GM12878 (cell line): Measurements from ENCODE around the gene CDKL4. TPM values are rescaled to one million over a fixed set of nuclear protein-coding genes. Genes with fewer than 3 reads are reported as not detected.

Source experiments
- ATAC-seq: fragments of 200-7000 bp; cut with Tn5 transposase; 3 replicates; pipeline ENCODE4 v1.9.1; 2020; ENCODE audit warnings: mild to moderate bottlenecking, moderate library complexity
- BruUV-seq: library from RNA; stranded (reverse); fragments of 400-500 nt; replicated peaks from 2 replicates; lab custom pipeline; 2021; lab: Mats Ljungman, UMichigan
- CTCF ChIA-PET: fragments of 300-600 bp; sonication (Branson Sonifier 250); formaldehyde crosslinking; extraction: SDS; loops from one replicate; lab custom pipeline; 2021; ENCODE audit warnings: inconsistent platforms; lab: Yijun Ruan, JAX
- POLR2A ChIA-PET: fragments of 350-600 bp; formaldehyde crosslinking; extraction: SDS; loops from one replicate; lab custom pipeline; 2021; ENCODE audit warnings: inconsistent platforms; lab: Charles Lee
- RAD21 ChIA-PET: fragments of 300-600 bp; sonication (Branson Sonifier 250); formaldehyde crosslinking; loops from one replicate; lab custom pipeline; 2023; ENCODE audit warnings: antibody characterized with exemption; ENCODE audit not compliant: unreplicated experiment; lab: Charles Lee
- SMC1A ChIA-PET: fragments of 300-600 bp; sonication (Branson Sonifier 250); formaldehyde crosslinking; loops from one replicate; lab custom pipeline; 2023; ENCODE audit not compliant: unreplicated experiment, uncharacterized antibody; lab: Charles Lee
- DNase-seq: peaks from one replicate; pipeline ENCODE4 v3.0.0-alpha.2; 2011; ENCODE audit warnings: low read depth, low spot score
- FAIRE-seq: peaks from 3 replicates; lab custom pipeline; 2011; peaks lifted over from hg19 to GRCh38; lab: Jason Lieb, UNC
- H2AFZ ChIP-seq: 2 replicates; pipeline ENCODE4 v1.6.0; 2011; ENCODE audit warnings: low read depth, low read length, control low read depth; ENCODE audit not compliant: control insufficient read depth
- H3K27ac ChIP-seq: 2 replicates; pipeline ENCODE4 v1.5.1; 2011; ENCODE audit warnings: control low read depth; ENCODE audit not compliant: control insufficient read depth, insufficient read depth
- H3K27me3 ChIP-seq, 2 experiments: replicated peaks in 1 of 2; 2 replicates each; pipeline versions ENCODE4 v1.6.0 to v1.6.1; 2011; ENCODE audit warnings: low read length in 1 of 2; ENCODE audit not compliant: control insufficient read depth in 2 of 2, insufficient read depth in 2 of 2
- H3K36me3 ChIP-seq, 2 experiments: 2 replicates each; pipeline ENCODE4 v1.5.1; 2011; ENCODE audit warnings: low read length in 1 of 2; ENCODE audit not compliant: control insufficient read depth in 2 of 2, insufficient read depth in 2 of 2
- H3K4me1 ChIP-seq: 2 replicates; pipeline ENCODE4 v1.6.1; 2011; ENCODE audit warnings: mild to moderate bottlenecking, low read length, moderate library complexity, mixed read lengths; ENCODE audit not compliant: control insufficient read depth, insufficient read depth
- H3K4me2 ChIP-seq: 2 replicates; pipeline ENCODE4 v1.6.0; 2011; ENCODE audit warnings: control low read depth; ENCODE audit not compliant: control insufficient read depth, insufficient read depth
- H3K4me3 ChIP-seq: fragments of 200-600 bp; sonication (generic); 2 replicates; pipeline ENCODE4 v1.5.1; 2016
- H3K79me2 ChIP-seq: 2 replicates; pipeline ENCODE4 v1.6.0; 2011; ENCODE audit warnings: low read length; ENCODE audit not compliant: control insufficient read depth, insufficient read depth
- H3K9ac ChIP-seq: 2 replicates; pipeline ENCODE4 v1.8.0; 2011; ENCODE audit warnings: low read length, control low read depth, mixed read lengths; ENCODE audit not compliant: control insufficient read depth, insufficient read depth
- H3K9me3 ChIP-seq: replicated peaks from 3 replicates; pipeline ENCODE4 v1.5.1; 2011; ENCODE audit warnings: mild to moderate bottlenecking, low read length; ENCODE audit not compliant: control insufficient read depth, insufficient read depth
- H4K20me1 ChIP-seq: 2 replicates; pipeline ENCODE4 v1.6.0; 2011; ENCODE audit not compliant: control insufficient read depth, insufficient read depth
- BHLHE40 ChIP-seq, 2 experiments: fragments of 450-650 bp in 1 of 2; IDR thresholded peaks; 2 replicates each; pipeline ENCODE4 v1.6.1; 2011 to 2017; ENCODE audit warnings: low read depth in 2 of 2, borderline replicate concordance in 1 of 2, improper control_type of control experiment in 1 of 2, low read length in 1 of 2, mild to moderate bottlenecking in 1 of 2
- CBX3 ChIP-seq: fragments of 200-600 bp; sonication (generic); IDR thresholded peaks from 2 replicates; pipeline ENCODE4 v1.6.1; 2016; ENCODE audit warnings: low read depth, borderline replicate concordance
- CHD2 ChIP-seq: IDR thresholded peaks from 2 replicates; pipeline ENCODE4 v1.6.1; 2011; ENCODE audit warnings: low read depth, low read length, improper control_type of control experiment, borderline replicate concordance
- CREB1 ChIP-seq: IDR thresholded peaks from 2 replicates; pipeline ENCODE4 v1.6.1; 2012; ENCODE audit warnings: low read depth, mild to moderate bottlenecking, inconsistent platforms
- CTCF ChIP-seq, 3 experiments: IDR thresholded peaks in 2 of 3; conservative IDR thresholded peaks in 1 of 3; 2 replicates each; pipeline ENCODE4 v1.5.1; 2011; ENCODE audit warnings: low read depth in 3 of 3, low read length in 3 of 3, mild to moderate bottlenecking in 3 of 3, control low read depth in 2 of 3, moderate library complexity in 2 of 3, inconsistent platforms in 1 of 3, mixed read lengths in 1 of 3; ENCODE audit not compliant: control insufficient read depth in 2 of 3, insufficient read depth in 1 of 3; ENCODE audit errors: extremely low read depth in 1 of 3
- FOS ChIP-seq: IDR thresholded peaks from 3 replicates; pipeline ENCODE4 v1.6.1; 2011; ENCODE audit warnings: borderline replicate concordance; ENCODE audit not compliant: insufficient read length; ENCODE audit errors: extremely low read depth
- FOXM1 ChIP-seq: IDR thresholded peaks from 2 replicates; pipeline ENCODE4 v1.6.1; 2012; ENCODE audit warnings: low read depth, mild to moderate bottlenecking, inconsistent platforms, low read length, moderate library complexity
- HCFC1 ChIP-seq: fragments of 150-350 bp; IDR thresholded peaks from 2 replicates; pipeline ENCODE4 v1.6.1; 2014; ENCODE audit warnings: low read length
- IRF4 ChIP-seq: IDR thresholded peaks from 2 replicates; pipeline ENCODE4 v1.6.1; 2011; ENCODE audit warnings: low read depth, low read length
- POU2F2 ChIP-seq: IDR thresholded peaks from 3 replicates; pipeline ENCODE4 v1.6.1; 2011; ENCODE audit warnings: low read depth, mild to moderate bottlenecking, low read length, borderline replicate concordance
- RELB ChIP-seq: fragments of 450-650 bp; IDR thresholded peaks from 2 replicates; pipeline ENCODE4 v1.6.1; 2017; ENCODE audit warnings: low read depth, mild to moderate bottlenecking, moderate library complexity
- SMAD1 ChIP-seq: fragments of 450-650 bp; IDR thresholded peaks from 2 replicates; pipeline ENCODE4 v1.6.1; 2018; ENCODE audit warnings: mild to moderate bottlenecking, low read depth; ENCODE audit not compliant: partially characterized antibody
- SMAD5 ChIP-seq: IDR thresholded peaks from 2 replicates; pipeline ENCODE4 v1.6.1; 2016; ENCODE audit warnings: antibody characterized with exemption, low read depth
- SP1 ChIP-seq: IDR thresholded peaks from one replicate; pipeline ENCODE4 v1.6.1; 2011; ENCODE audit warnings: low read depth, low read length
- ZBTB40 ChIP-seq: fragments of 450-650 bp; IDR thresholded peaks from 2 replicates; pipeline ENCODE4 v1.6.1; 2016; ENCODE audit warnings: mild to moderate bottlenecking, moderate library complexity, borderline replicate concordance
- WGBS: methylation state at CpG from one replicate; pipeline ENCODE4 v1.1.6; 2016; ENCODE audit warnings: low lambda C conversion rate; ENCODE audit not compliant: insufficient replicate concordance, insufficient coverage; ENCODE audit errors: missing lambda C conversion rate; 5-methylcytosine and 5-hydroxymethylcytosine counted together
- in situ Hi-C: fragments of 300-500 bp; cut with MboI; formaldehyde crosslinking; loops from 9 replicates; pipeline ENCODE4 v1.14.3; 2018; ENCODE audit warnings: mixed read lengths
- intact Hi-C: fragments of 100-400 bp; cut with micrococcal nuclease; formaldehyde crosslinking; loops from one replicate; pipeline ENCODE4 v1.14.2; 2022; ENCODE audit not compliant: unreplicated experiment
- polyA plus RNA-seq, 11 experiments: library from polyadenylated mRNA; depleted of rRNA in 4 of 11; unstranded in 6 of 11; stranded (reverse) in 5 of 11; fragments of >200 nt; fragmentation: Nextera tagmentation in 4 of 11; fragmentation: Illumina TruSeq in 1 of 11; extraction: Ambion mirVana in 4 of 11; extraction: Trizol in 1 of 11; gene quantifications; 1 replicate in 1 of 11; 2 replicates in 10 of 11; pipeline versions ENCODE4 v1.2.1 to v1.2.3, GENCODE V29; 2011 to 2016; ENCODE audit warnings: inconsistent platforms in 2 of 11, missing spikeins in 2 of 11, low read depth in 1 of 11
- total RNA-seq, 4 experiments: library from RNA; depleted of rRNA in 3 of 4; stranded (reverse); fragments of >200 nt in 3 of 4; fragmentation: Illumina TruSeq in 1 of 4; extraction: Trizol in 1 of 4; gene quantifications; 2 replicates each; pipeline versions ENCODE4 v1.2.1 to v1.2.3, GENCODE V29; 2013 to 2021

Gene CDKL4
- total and polyA plus RNA-seq, 10 of the 15 experiments (the other 5 are each of a cell fraction or from before 2014, with no cell fraction given) = not detected

GRCh38 chr2:39218391-39218790 is 25.4 kb downstream of the CDKL4 start:
- TF ChIP-seq FOS = no peak
- TF ChIP-seq CREB1 = no peak
- no peak for TF ChIP-seq RELB
- no peak for TF ChIP-seq SMAD5
- TF ChIP-seq SP1 = no peak
- no peak for TF ChIP-seq CHD2
- TF ChIP-seq CBX3 = no peak
- no peak for TF ChIP-seq CTCF (IDR thresholded peaks at IDR 0.05 in 2 of 3, conservative IDR thresholded peaks at IDR 0.05 in 1 of 3; ENCODE audit: control insufficient read depth in 2 of 3, extremely low read depth in 1 of 3, insufficient read depth in 1 of 3, low read depth in 3 of 3, low read length in 3 of 3)
- TF ChIP-seq HCFC1 = no peak
- no peak for TF ChIP-seq POU2F2
- TF ChIP-seq ZBTB40 = no peak
- TF ChIP-seq SMAD1 = no peak
- TF ChIP-seq BHLHE40 (IDR thresholded peaks at IDR 0.05; ENCODE audit: borderline replicate concordance in 1 of 2, low read depth in 2 of 2, low read length in 1 of 2) = no peak
- TF ChIP-seq FOXM1 = no peak
- no peak for TF ChIP-seq IRF4
- TF ChIP-seq, all 136 proteins: peak for 0
- Histone ChIP-seq H3K79me2 (no peaks in the 10 kb centered on the region), H3K9me3 (no peaks in the 10 kb centered on the region), H3K36me3 (no peaks in the 10 kb centered on the region), H3K27ac (no peak overlapping the region), H3K9ac (no peak overlapping the region), H3K4me3 (no peak overlapping the region), H4K20me1 (no peaks in the 10 kb centered on the region), H3K4me1 (no peaks in the 10 kb centered on the region), H3K27me3 (no peaks in the 10 kb centered on the region), H3K4me2 (no peak overlapping the region), H2AFZ (no peak overlapping the region)
- ChIA-PET POLR2A (no interaction called here), CTCF (interaction anchor here (1.3 kb wide), 1 partner anchor 11 kb away, joined by 4 read pairs; no protein-coding TSS in a partner anchor), RAD21 (no interaction called here), SMC1A (interaction anchor here (1.5 kb wide), 1 partner anchor 160 kb away, joined by 3 read pairs; no protein-coding TSS in a partner anchor)
- no peak for ATAC-seq
- DNase-seq = no peak
- no peak for FAIRE-seq
- WGBS = 67% methylated on average over 5 of the region's 5 CpGs
- in situ Hi-C loops = no loop called here
- intact Hi-C loops = no loop called here
- BruUV-seq = no TSS peak
